HG02852 (cell line): Measurements from ENCODE around the gene TPRA1.
"Not testable (repeated sequence)": the region's sequence is repeated elsewhere in the genome, so short reads cannot be mapped to it uniquely, and the experiment has no call there.

Source experiments
- ATAC-seq: cut with Tn5 transposase; IDR thresholded peaks from one replicate; pipeline ENCODE4 v1.9.1; 2021; ENCODE audit warnings: mild to moderate bottlenecking, moderate library complexity; ENCODE audit not compliant: unreplicated experiment

Gene TPRA1

GRCh38 chr3:127539366-127540060, 51.0 kb downstream of the TPRA1 start:
- ATAC-seq: no peak

- no peak for ATAC-seq
Observed at GRCh38 chr3:127538569-127538968, 52.0 kb downstream of the TPRA1 start.

GRCh38 chr3:127536830-127537812, 53.4 kb downstream of the TPRA1 start:
- ATAC-seq: no peak

GRCh38 chr3:127535901-127536829, 54.4 kb downstream of the TPRA1 start:
- ATAC-seq: no peak

- no peak for ATAC-seq
Observed at GRCh38 chr3:127535106-127535785, 55.3 kb downstream of the TPRA1 start.

GRCh38 chr3:127534564-127534963, 56.0 kb downstream of the TPRA1 start:
- no peak for ATAC-seq

- no peak for ATAC-seq
Observed at GRCh38 chr3:127534161-127534451, 56.4 kb downstream of the TPRA1 start.

GRCh38 chr3:127532561-127533203, 57.9 kb downstream of the TPRA1 start:
- ATAC-seq: no peak

GRCh38 chr3:127531821-127532220, 58.7 kb downstream of the TPRA1 start:
- ATAC-seq: no peak

GRCh38 chr3:127530863-127531262, 59.7 kb downstream of the TPRA1 start:
- ATAC-seq: not testable (repeated sequence)

- no peak for ATAC-seq
Observed at GRCh38 chr3:127529346-127530188, 61.0 kb downstream of the TPRA1 start.

- ATAC-seq: no peak
Observed at GRCh38 chr3:127525373-127525772, 65.2 kb downstream of the TPRA1 start.

- ATAC-seq: no peak
Observed at GRCh38 chr3:127524296-127524896, 66.1 kb downstream of the TPRA1 start.
